HepG2 (cell line): ENCODE data around the gene ST6GALNAC4. TPM values are rescaled to one million over a fixed set of nuclear protein-coding genes. Genes with fewer than 3 reads are reported as not detected.

Source experiments
- ARNTL ChIP-seq: sonication (generic); formaldehyde crosslinking; IDR thresholded peaks from 2 replicates; pipeline ENCODE4 v1.4.0; 2020; ENCODE audit warnings: mild to moderate bottlenecking, missing genetic modification reagents
- BATF2 ChIP-seq: sonication (generic); formaldehyde crosslinking; IDR thresholded peaks from 2 replicates; pipeline ENCODE4 v1.8.0; 2022; ENCODE audit warnings: mild to moderate bottlenecking, missing genetic modification reagents, moderate library complexity
- FLYWCH1 ChIP-seq: sonication (generic); formaldehyde crosslinking; IDR thresholded peaks from 2 replicates; pipeline ENCODE4 v1.8.1; 2023; ENCODE audit warnings: mild to moderate bottlenecking, missing genetic modification reagents
- HNRNPUL1 ChIP-seq: fragments of 200-400 bp; formaldehyde crosslinking; IDR thresholded peaks from 2 replicates; pipeline ENCODE4 v1.6.1; 2017; ENCODE audit warnings: low read depth, mild to moderate bottlenecking, low read length, moderate library complexity
- ISL2 ChIP-seq: sonication (generic); formaldehyde crosslinking; IDR thresholded peaks from 2 replicates; pipeline ENCODE4 v1.5.0; 2020; ENCODE audit warnings: missing genetic modification reagents
- KMT2A ChIP-seq: sonication (generic); formaldehyde crosslinking; IDR thresholded peaks from 2 replicates; pipeline ENCODE4 v1.4.0; 2020; ENCODE audit warnings: missing genetic modification reagents
- PITX1 ChIP-seq: sonication (generic); formaldehyde crosslinking; IDR thresholded peaks from 2 replicates; pipeline ENCODE4 v1.5.1; 2020; ENCODE audit warnings: mild to moderate bottlenecking, missing genetic modification reagents
- PLSCR1 ChIP-seq: sonication (generic); formaldehyde crosslinking; IDR thresholded peaks from 2 replicates; pipeline ENCODE4 v1.5.0; 2020; ENCODE audit warnings: missing genetic modification reagents, mild to moderate bottlenecking, borderline replicate concordance
- POGZ ChIP-seq: sonication (generic); formaldehyde crosslinking; IDR thresholded peaks from 2 replicates; pipeline ENCODE4 v1.4.0; 2020; ENCODE audit warnings: mild to moderate bottlenecking, missing genetic modification reagents
- SNAPC5 ChIP-seq: sonication (generic); formaldehyde crosslinking; IDR thresholded peaks from 2 replicates; pipeline ENCODE4 v1.8.1; 2023; ENCODE audit warnings: mild to moderate bottlenecking, missing genetic modification reagents, borderline replicate concordance
- SRF ChIP-seq: IDR thresholded peaks from 2 replicates; pipeline ENCODE4 v1.6.1; 2011; ENCODE audit warnings: mild to moderate bottlenecking, low read depth, low read length, moderate library complexity
- TCF7L2 ChIP-seq: IDR thresholded peaks from 2 replicates; pipeline ENCODE4 v1.6.1; 2011; ENCODE audit warnings: mild to moderate bottlenecking, low read depth, low read length, moderate library complexity
- ZNF142 ChIP-seq: sonication (generic); formaldehyde crosslinking; IDR thresholded peaks from 2 replicates; pipeline ENCODE4 v1.4.0; 2020; ENCODE audit warnings: missing genetic modification reagents
- ZNF30 ChIP-seq: sonication (generic); formaldehyde crosslinking; IDR thresholded peaks from 2 replicates; pipeline ENCODE4 v1.5.0; 2020; ENCODE audit warnings: mild to moderate bottlenecking, missing genetic modification reagents
- ZNF33B ChIP-seq: sonication (generic); formaldehyde crosslinking; IDR thresholded peaks from 2 replicates; pipeline ENCODE4 v1.5.1; 2020; ENCODE audit warnings: mild to moderate bottlenecking, missing genetic modification reagents
- ZNF354B ChIP-seq: sonication (generic); formaldehyde crosslinking; IDR thresholded peaks from 2 replicates; pipeline ENCODE4 v1.8.0; 2022; ENCODE audit warnings: mild to moderate bottlenecking, missing genetic modification reagents
- ZNF44 ChIP-seq: sonication (generic); formaldehyde crosslinking; IDR thresholded peaks from 2 replicates; pipeline ENCODE4 v1.5.1; 2020; ENCODE audit warnings: mild to moderate bottlenecking, missing genetic modification reagents
- ZNF546 ChIP-seq: sonication (generic); formaldehyde crosslinking; conservative IDR thresholded peaks from 2 replicates; pipeline ENCODE4 v1.8.1; 2023; ENCODE audit warnings: mild to moderate bottlenecking, missing genetic modification reagents
- ZNF782 ChIP-seq: sonication (generic); formaldehyde crosslinking; IDR thresholded peaks from 2 replicates; pipeline ENCODE4 v1.4.0; 2020; ENCODE audit warnings: missing genetic modification reagents, mild to moderate bottlenecking, borderline replicate concordance
- ZNF792 ChIP-seq: IDR thresholded peaks from 2 replicates; pipeline ENCODE4 v1.6.1; 2016
- ZSCAN21 ChIP-seq: sonication (generic); formaldehyde crosslinking; IDR thresholded peaks from 2 replicates; pipeline ENCODE4 v1.8.0; 2022; ENCODE audit warnings: mild to moderate bottlenecking, missing genetic modification reagents, moderate library complexity, borderline replicate concordance
- polyA plus RNA-seq, 8 experiments: library from polyadenylated mRNA; depleted of rRNA in 3 of 8; stranded (reverse) in 7 of 8; unstranded in 1 of 8; fragments of >200 nt; fragmentation: Illumina TruSeq in 4 of 8; extraction: Trizol in 4 of 8; gene quantifications; 2 replicates each; pipeline versions ENCODE4 v1.2.1 to v1.2.3, GENCODE V29; 2011 to 2016; ENCODE audit warnings: low read depth in 4 of 8, missing spikeins in 1 of 8, mixed read lengths in 1 of 8; ENCODE audit not compliant: insufficient read depth in 1 of 8
- total RNA-seq, 5 experiments: library from RNA; depleted of rRNA; stranded (reverse); fragments of >200 nt; fragmentation: Illumina TruSeq; extraction: Trizol; gene quantifications; 2 replicates each; pipeline ENCODE4 v1.2.3, GENCODE V29; 2016; ENCODE audit warnings: low read depth in 1 of 5

ST6GALNAC4 gene
- total and polyA plus RNA-seq, 2 of the 13 experiments (the other 11 are each of a cell fraction or from before 2014, with no cell fraction given), result 18.8 to 27.7 TPM

- TF ChIP-seq SNAPC5 (CRISPR knock-in tag) (no peak), SRF (no peak), ZNF782 (CRISPR knock-in tag) (0 out of 2 replicates have a peak, but pooled peaks have one; percentile 24), PLSCR1 (CRISPR knock-in tag) (no peak), HNRNPUL1 (no peak), FLYWCH1 (CRISPR knock-in tag) (no peak), ZNF142 (CRISPR knock-in tag) (no peak), ZNF792 (CRISPR knock-in tag) (peak; percentile 34; the same call in 1 of the 2 replicates), KMT2A (CRISPR knock-in tag) (no peak), BATF2 (CRISPR knock-in tag) (no peak), ISL2 (no peak), ZNF30 (no peak), ZNF354B (CRISPR knock-in tag) (no peak), ZNF44 (no peak), ZSCAN21 (CRISPR knock-in tag) (no peak; the same call in 1 of the 2 replicates), ZNF546 (no peak), PITX1 (CRISPR knock-in tag) (0 out of 2 replicates have a peak, but pooled peaks have one; percentile 10), POGZ (CRISPR knock-in tag) (no peak), ZNF33B (CRISPR knock-in tag) (no peak), ARNTL (CRISPR knock-in tag) (no peak), TCF7L2 (no peak)
Observed at GRCh38 chr9:127916720-127917581, at the start of gene ST6GALNAC4 (continued).
